ENCODE measurements around the gene DNAJB9.
"Not testable (repeated sequence)": the region's sequence is repeated elsewhere in the genome, so short reads cannot be mapped to it uniquely, and the experiment has no call there.

Gene DNAJB9

DNA sequence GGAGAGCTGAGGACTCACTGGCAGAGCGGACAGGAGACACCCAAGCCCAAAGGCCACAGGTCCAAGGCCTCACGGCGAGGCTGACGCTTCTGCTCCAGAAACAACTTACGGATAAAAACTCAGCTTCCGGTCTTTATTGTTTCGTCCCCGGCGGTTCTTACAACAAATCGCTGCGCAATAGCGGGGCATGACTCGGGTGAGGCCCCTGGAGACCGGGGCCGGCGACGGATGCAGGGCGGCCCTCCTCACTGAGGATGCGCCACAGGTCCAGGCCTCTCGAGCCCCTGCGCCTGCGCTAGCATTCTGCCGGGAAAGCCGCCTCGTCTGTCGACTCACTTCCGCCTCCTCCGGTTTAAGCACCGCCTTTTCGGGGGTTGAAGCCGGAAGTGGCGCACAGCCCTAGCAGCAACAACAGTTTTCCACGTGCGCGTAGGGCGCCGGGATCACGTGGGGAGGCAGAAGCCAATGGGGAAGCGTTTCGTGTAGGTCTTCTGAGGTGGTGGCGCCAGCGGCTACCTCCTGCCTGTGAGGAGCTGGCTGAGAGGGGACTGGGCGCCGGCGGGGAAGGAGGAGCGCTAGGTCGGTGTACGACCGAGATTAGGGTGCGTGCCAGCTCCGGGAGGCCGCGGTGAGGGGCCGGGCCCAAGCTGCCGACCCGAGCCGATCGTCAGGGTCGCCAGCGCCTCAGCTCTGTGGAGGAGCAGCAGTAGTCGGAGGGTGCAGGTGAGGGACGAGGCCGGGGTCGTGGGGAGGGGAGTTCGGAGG, at the start of gene DNAJB9, which contains the start of gene THAP5:
Gene DNAJB9, plus strand, starts transcription at position 494 of the 765 bp plus-strand sequence. CDS start 1,853 bp downstream, outside the sequence.
Gene THAP5, minus strand, starts transcription at position 326 of the 765 bp plus-strand sequence. Its CDS starts 137 bp downstream, at position 189.
- peak; percentile 100 for DNase-seq

- DNase-seq, result no peak
Measured at GRCh38 chr7:108522780-108523179, 46.9 kb upstream of the DNAJB9 start.

GRCh38 chr7:108525327-108525984, 44.2 kb upstream of the DNAJB9 start:
- peak; percentile 96 for DNase-seq

GRCh38 chr7:108525985-108526767, 43.5 kb upstream of the DNAJB9 start, which contains the start of gene PNPLA8:
TSS of gene PNPLA8 (minus strand) at chr7:108526135. CDS start at chr7:108515491, 10,644 bp downstream.
- peak; percentile 100 for DNase-seq

DNA sequence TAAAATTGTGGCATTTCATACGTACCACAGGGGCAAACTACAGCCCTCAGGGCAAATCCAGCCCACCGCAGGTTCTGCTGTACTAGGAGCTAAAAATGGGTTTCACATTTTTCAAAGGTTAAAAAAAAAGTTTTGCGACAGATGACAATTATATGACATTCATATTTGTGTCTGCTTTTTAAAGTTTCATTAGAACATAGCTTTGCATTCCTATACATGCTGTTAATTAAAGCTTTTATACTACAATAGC, 43.0 kb upstream of the DNAJB9 start:
- DNase-seq, result no peak

DNA sequence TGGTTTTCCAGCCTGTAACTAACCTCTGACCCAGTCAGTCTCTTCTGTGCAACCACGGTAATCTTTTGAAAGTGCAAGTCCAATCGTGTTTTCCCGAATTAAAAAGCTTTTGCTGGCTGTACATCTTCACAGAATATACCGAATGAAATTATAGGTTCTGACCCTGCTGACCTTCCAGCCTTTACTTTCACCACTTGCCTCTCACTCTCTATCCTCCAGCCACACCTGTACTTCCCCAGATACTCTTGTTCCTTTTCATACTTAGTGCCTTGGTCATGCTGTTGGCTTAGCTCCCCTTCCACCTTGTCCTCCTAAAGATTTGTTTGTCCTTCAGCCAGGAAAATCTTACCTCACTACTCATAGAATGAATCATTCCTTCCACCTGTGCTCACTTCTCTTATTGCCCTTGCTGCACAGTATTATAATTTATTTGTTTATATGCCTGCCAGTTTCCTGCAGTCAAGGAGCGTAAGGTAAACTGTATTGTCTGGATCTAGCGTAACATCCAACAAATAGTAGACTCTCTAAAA, 41.4 kb upstream of the DNAJB9 start:
- no peak for DNase-seq

GRCh38 chr7:108529341-108529740, 40.3 kb upstream of the DNAJB9 start:
- peak; percentile 66 for DNase-seq

DNA sequence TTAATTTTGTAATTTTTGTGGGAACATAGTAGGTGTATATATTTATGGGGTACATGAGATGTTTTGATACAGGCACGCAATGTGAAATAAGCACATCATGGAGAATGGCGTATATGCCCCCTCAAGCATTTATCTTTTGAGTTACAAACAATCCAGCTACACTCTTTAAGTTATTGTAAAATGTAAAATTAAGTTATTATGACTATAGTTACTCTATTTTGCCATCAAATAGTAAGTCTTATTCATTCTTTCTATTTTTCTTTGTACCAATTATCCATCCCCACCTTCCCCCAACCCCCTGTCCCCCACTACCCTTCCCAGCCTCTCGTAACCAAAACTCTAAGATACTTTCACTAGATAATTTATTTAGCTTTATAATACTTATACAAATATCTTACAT, 36.0 kb upstream of the DNAJB9 start:
- no peak for DNase-seq

DNA sequence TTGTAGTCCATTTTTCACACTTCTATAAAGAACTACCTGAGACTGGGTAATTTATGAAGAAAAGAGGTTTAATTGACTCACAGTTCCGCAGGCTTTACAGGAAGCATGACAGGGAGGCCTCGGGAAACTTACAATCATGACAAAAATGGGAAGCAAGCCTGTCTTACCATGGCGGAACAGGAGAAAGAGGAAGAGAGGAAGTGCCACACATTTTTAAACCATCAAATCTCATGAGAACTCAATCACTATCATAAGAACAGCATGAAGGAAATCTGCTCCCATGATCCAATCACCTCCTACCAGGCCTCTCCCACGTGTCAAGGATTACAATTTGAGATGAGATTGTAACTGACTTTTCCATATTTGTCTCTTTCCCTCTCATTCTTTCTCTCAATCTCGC, 34.4 kb upstream of the DNAJB9 start:
- DNase-seq, result no peak

- DNase-seq, result no peak
Measured at GRCh38 chr7:108535744-108536143, 33.9 kb upstream of the DNAJB9 start.

DNA sequence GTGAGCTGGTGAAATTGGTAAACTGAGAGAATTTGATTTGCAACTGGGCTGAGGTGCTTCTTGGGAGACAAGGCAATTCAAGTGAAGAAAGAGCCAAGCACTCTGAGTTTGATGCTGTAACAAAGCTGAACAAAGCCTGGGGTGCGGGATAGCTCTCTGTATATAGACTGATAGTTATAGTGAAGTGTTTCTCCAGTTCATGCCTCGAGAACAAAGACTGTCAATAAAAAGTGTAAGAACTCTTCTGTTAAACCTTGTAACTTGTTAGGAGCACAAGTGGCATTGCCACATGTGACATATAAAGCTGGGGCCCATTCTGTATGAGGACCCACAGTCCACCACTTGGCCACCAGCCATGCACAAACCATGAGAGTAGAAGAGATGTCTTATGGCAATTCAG, 32.4 kb upstream of the DNAJB9 start:
- no peak for DNase-seq

DNA sequence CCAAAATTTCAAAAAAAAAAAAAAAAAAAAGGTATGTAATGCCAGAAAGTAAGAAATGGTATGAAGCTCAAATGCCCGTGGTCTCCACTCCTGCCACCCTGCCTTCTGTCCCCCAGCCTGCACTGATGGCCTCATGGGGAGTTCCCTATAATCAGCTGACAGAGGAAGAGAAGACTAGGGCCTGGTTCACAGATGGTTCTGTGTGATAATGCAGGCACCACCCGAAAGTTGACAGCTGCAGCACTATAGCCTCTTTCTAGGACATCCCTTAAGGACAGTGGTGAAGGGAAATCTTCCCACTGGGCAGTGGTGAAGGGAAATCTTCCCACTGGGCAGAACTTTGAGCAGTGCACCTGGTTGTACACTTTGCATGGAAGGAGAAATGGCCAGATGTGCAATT, 31.4 kb upstream of the DNAJB9 start:
- DNase-seq, result not testable (repeated sequence)

DNA sequence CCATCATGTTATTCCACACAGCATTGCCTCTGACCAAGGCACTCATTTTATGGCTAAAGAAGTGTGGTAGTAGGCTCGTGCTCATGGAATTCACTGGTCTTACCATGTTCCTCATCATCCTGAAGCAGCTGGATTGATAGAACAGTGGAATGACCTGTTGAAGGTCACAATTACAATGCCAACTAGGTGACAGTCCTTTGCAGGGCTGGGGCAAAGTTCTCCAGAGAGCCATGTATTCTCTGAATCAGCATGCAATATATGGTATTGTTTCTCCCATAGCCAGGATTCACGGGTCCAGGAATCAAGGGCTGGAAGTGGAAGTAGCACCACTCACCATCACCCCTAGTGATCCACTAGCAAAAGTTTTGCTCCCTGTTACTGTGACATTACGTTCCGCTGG, 31.0 kb upstream of the DNAJB9 start:
- not testable (repeated sequence) for DNase-seq

GRCh38 chr7:108541478-108541877, 28.2 kb upstream of the DNAJB9 start:
- no peak for DNase-seq

DNA sequence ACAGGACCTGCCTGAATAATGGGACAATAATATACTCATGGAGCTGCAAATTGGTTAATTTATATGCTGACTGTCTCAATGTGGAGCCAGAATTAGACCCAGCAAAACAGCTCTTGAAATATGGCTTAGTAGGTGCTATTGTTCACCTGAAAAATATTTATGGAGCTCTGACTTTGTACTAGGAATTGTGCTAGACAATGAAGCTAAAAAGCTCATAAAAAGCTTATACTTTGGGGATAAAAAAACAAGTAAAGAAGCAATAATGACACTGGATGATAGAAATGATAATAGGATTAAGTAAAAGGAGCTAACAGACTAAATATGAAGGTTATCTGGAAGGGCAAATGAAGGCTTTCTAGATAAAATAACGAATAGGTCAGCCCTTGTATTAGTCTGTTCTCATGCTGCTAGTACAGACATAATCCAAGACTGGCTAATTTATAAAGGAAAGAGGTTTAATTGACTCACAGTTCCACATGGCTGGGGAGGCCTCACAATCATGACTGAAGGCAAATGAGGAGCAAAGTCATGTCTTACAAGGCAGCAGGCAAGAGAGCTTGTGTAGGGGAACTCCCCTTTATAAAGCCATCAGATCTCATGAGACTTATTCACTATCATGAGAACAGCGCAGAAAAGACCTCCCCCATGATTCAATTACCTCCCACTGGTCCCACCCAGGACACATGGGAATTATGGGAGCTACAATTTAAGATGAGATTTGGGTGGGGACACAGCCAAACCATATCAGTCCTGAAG, 21.4 kb upstream of the DNAJB9 start:
- not testable (repeated sequence) for DNase-seq

DNA sequence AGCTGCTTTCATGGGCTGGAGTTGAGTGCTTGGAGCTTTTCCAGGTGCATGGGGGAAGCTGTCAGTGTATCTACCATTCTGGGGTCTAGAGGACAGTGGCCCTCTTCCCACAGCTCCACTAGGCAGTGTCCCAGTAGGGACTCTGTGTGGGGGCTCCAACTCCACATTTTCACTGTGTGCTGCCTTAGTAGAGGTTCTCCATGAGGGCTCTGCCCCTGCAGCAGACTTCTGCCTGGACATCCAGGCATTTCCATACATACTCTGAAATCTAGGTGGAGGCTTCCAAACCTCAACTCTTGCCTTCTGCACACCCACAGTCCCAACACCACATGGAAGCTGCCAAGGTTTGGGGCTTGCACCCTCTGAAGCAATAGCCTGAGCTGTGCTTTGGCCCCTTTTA, 13.0 kb upstream of the DNAJB9 start:
- not testable (repeated sequence) for DNase-seq

GRCh38 chr7:108557191-108557590, 12.5 kb upstream of the DNAJB9 start:
- no peak for DNase-seq

DNA sequence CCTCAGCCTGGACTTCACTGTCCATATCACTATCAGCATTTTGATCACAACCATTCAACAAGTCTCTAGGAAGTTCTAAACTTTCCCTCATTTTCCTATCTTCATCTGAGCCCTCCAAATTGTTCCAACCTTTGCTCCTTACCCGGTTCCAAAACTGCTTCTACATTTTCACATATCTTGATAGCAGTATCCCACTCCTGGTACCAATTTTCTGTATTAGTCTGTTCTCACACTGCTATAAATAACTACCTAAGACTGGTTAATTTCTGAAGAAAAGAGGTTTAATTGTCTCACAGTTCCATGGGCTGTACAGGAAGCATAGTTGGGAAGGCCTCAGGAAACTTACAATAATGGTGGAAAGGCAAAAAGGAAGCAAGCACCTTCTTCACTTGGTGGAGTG, 12.1 kb upstream of the DNAJB9 start:
- DNase-seq, result no peak

DNA sequence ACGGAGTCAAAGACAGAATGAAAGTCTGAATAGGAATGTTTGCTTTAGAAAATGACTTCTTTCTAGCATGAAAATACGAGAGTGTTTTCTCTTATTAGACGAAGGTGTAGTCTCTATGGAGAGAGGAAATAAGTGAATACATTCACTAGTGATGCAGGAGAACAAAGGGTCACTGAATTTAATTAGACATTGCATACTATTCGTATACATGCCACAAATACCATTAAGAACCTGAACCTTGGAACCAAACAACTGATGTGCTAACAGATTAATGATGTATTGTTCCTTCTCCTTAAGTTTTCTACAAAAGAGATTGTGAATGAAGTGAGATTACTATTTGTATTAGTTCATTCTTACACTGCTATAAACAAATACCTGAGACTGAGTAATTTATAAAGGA, 10.4 kb upstream of the DNAJB9 start:
- no peak for DNase-seq

DNA sequence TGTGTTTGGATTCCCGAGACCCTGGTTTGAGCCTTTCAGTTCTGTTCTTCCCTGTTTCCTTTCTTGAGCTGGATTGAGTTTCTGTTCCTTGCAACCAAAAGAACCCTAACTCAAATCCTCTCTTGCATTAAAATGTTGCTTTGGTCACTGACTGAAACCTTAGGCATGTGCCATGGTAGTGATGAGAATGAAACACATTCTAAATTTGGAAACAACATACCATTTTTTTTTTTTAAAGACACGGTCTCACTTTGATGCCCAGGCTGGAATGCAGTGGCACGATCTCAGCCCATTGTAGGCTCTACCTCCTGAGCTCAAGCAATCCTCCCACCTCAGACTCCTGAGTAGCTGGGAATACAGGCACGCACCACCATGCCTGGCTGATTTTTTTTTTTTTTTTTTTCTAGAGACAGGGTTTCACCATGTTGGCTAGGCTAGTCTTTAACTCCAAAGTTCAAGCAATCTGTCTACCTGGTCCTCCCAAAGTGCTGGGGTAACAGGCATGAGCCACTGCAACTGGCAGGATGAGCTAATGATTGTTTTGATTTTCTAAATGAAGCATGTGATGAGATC, 8.5 kb upstream of the DNAJB9 start:
- DNase-seq, result no peak

DNA sequence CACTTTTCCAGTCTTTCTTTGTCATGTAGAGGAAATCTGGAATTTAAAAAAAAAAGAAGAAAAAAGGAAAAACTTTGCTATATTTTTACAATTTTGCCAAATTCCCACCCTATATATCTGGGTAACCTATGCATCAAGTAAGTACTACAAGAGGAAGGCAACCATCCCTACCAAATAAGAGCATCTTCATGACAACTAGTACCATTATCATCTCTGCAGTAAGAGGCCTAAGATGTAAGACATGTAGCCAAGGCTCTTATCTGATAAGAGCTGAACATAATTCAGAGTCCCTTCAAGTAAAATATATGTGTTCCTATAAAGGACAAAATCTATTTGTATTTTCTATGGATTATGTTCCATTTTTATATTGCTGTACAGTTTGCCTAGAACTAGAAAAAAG, 3.7 kb upstream of the DNAJB9 start:
- no peak for DNase-seq

DNA sequence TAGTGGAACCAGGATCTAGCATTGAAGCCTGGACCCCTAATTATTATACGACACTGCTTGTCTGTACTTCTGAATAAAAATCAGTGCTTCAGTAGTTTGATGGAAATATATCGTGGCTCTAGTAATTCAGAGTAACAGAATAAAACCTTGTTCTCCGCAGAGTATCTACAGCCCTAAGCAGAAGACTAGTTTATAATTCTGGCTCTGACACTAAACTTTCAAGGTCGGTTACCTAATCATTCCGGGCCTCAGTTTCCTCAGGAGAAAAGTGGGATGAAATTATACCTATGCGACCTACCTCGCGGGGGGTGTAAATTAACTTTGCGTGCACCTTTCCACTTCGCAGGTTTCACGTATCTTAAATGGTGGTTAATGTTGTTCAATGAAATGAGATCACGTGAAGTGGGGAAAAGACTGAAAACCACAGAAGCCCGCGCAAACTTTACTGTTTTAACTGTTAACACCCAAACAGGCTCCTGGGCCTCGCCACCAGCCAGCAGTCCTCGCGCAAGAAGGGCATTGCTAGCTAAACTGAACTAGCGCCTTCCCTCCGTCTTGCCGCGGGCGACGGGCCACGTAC, 783 bp upstream of the DNAJB9 start:
- no peak for DNase-seq

Measured in islet precursor cell (in vitro differentiated cells).